Measurements from ENCODE around the gene CAGE1.

CAGE1 gene

GRCh38 chr6:7314414-7314813, 75.1 kb downstream of the CAGE1 start:
- Histone ChIP-seq H3K4me1 (ENCODE audit: control insufficient read depth, low read length) (peaks cover 36% of the 10 kb centered on the region), H3K4me2 (ENCODE audit: low read length) (no peak overlapping the region), H4K20me1 (ENCODE audit: control insufficient read depth, insufficient read depth, low read depth, low read length) (peaks cover 12% of the 10 kb centered on the region), H3K79me2 (ENCODE audit: control insufficient read depth, low read length) (peaks cover 40% of the 10 kb centered on the region), H3K36me3 (ENCODE audit: control insufficient read depth, low read length) (peaks cover 32% of the 10 kb centered on the region), H3K4me3 (ENCODE audit: low read length) (no peak overlapping the region), H3F3A (ENCODE audit: control insufficient read depth, insufficient read depth) (peaks cover 2% of the 10 kb centered on the region; the same call in 1 of the 2 replicates), H3K9me3 (ENCODE audit: control insufficient read depth, insufficient read depth, low read length) (no peaks in the 10 kb centered on the region), H3K27me3 (ENCODE audit: control insufficient read depth, low read length) (no peaks in the 10 kb centered on the region), H3K27ac (ENCODE audit: low read depth, low read length) (no peak overlapping the region), H3K9me2 (replicated peaks; ENCODE audit: control insufficient read depth, low read length) (no peaks in the 10 kb centered on the region)
- no peak for TF ChIP-seq CTCF (IDR thresholded peaks at IDR 0.05; ENCODE audit: low read depth, low read length, poor library complexity, severe bottlenecking)
- no peak for TF ChIP-seq EZH2phosphoT487 (IDR thresholded peaks at IDR 0.05; ENCODE audit: borderline replicate concordance, low read length)

- peaks cover 48% of the 10 kb centered on the region for H3K79me2 ChIP-seq (ENCODE audit: control insufficient read depth, low read length)
- H3F3A ChIP-seq (ENCODE audit: control insufficient read depth, insufficient read depth), result peaks cover 2% of the 10 kb centered on the region; the same call in 1 of the 2 replicates
- H3K4me2 ChIP-seq (ENCODE audit: low read length), result peak overlapping the region; percentile 97
- H4K20me1 ChIP-seq (ENCODE audit: control insufficient read depth, insufficient read depth, low read depth, low read length), result peaks cover 12% of the 10 kb centered on the region
- peaks cover 43% of the 10 kb centered on the region for H3K4me1 ChIP-seq (ENCODE audit: control insufficient read depth, low read length)
- TF ChIP-seq CTCF (IDR thresholded peaks at IDR 0.05; ENCODE audit: low read depth, low read length, poor library complexity, severe bottlenecking) (no peak), EZH2phosphoT487 (IDR thresholded peaks at IDR 0.05; ENCODE audit: borderline replicate concordance, low read length) (no peak)
- no peaks in the 10 kb centered on the region for H3K9me2 ChIP-seq (replicated peaks; ENCODE audit: control insufficient read depth, low read length)
- no peaks in the 10 kb centered on the region for H3K9me3 ChIP-seq (ENCODE audit: control insufficient read depth, insufficient read depth, low read length)
- peaks cover 40% of the 10 kb centered on the region for H3K36me3 ChIP-seq (ENCODE audit: control insufficient read depth, low read length)
- H3K27ac ChIP-seq (ENCODE audit: low read depth, low read length), result peak overlapping the region; percentile 78
- H3K4me3 ChIP-seq (ENCODE audit: low read length), result peak overlapping the region; percentile 98
- H3K27me3 ChIP-seq (ENCODE audit: control insufficient read depth, low read length), result no peaks in the 10 kb centered on the region
Measured at GRCh38 chr6:7313505-7314165, 75.9 kb downstream of the CAGE1 start.

GRCh38 chr6:7312616-7313504, 76.7 kb downstream of the CAGE1 start, which contains the start of gene SSR1:
TSS of gene SSR1 (minus strand) at chr6:7313199. CDS start at chr6:7313120, 79 bp downstream.
- H3K79me2 ChIP-seq (ENCODE audit: control insufficient read depth, low read length), result peaks cover 56% of the 10 kb centered on the region
- TF ChIP-seq CTCF (IDR thresholded peaks at IDR 0.05; ENCODE audit: low read depth, low read length, poor library complexity, severe bottlenecking) (no peak), EZH2phosphoT487 (IDR thresholded peaks at IDR 0.05; ENCODE audit: borderline replicate concordance, low read length) (no peak)
- H3K9me2 ChIP-seq (replicated peaks; ENCODE audit: control insufficient read depth, low read length), result no peaks in the 10 kb centered on the region
- H3K27me3 ChIP-seq (ENCODE audit: control insufficient read depth, low read length), result no peaks in the 10 kb centered on the region
- H4K20me1 ChIP-seq (ENCODE audit: control insufficient read depth, insufficient read depth, low read depth, low read length), result peaks cover 12% of the 10 kb centered on the region
- peak within 1 kb of the TSS; percentile 97 for H3K4me2 ChIP-seq (ENCODE audit: low read length)
- no peaks in the 10 kb centered on the region for H3K9me3 ChIP-seq (ENCODE audit: control insufficient read depth, insufficient read depth, low read length)
- H3F3A ChIP-seq (ENCODE audit: control insufficient read depth, insufficient read depth), result peaks cover 2% of the 10 kb centered on the region; the same call in 1 of the 2 replicates
- peak within 1 kb of the TSS; percentile 78 for H3K27ac ChIP-seq (ENCODE audit: low read depth, low read length)
- H3K36me3 ChIP-seq (ENCODE audit: control insufficient read depth, low read length), result peaks cover 48% of the 10 kb centered on the region
- H3K4me3 ChIP-seq (ENCODE audit: low read length), result peak within 1 kb of the TSS; percentile 98
- peaks cover 50% of the 10 kb centered on the region for H3K4me1 ChIP-seq (ENCODE audit: control insufficient read depth, low read length)
